Natural killer cell (primary cell): Measurements from ENCODE around the gene TMEM150A. TPM values are rescaled to one million over a fixed set of nuclear protein-coding genes. Genes with fewer than 3 reads are reported as not detected.

ENCODE experiments used
- ATAC-seq, 3 donors: fragments of 150-1000 bp in 2 of 3; fragments of 200-7000 bp in 1 of 3; cut with Tn5 transposase; 1 replicate in 1 of 3; 2 replicates in 2 of 3; pipeline ENCODE4 v1.10.0; 2021; ENCODE audit warnings: mild to moderate bottlenecking in 2 of 3, moderate library complexity in 2 of 3
- DNase-seq, 2 donors: peaks; one replicate each; pipeline versions ENCODE4 v3.0.0 to v3.0.0-alpha.2; 2013 to 2021; ENCODE audit warnings: mixed read lengths in 1 of 2
- H3K27ac ChIP-seq: one replicate; pipeline ENCODE4 v1.5.1; 2013; ENCODE audit warnings: mild to moderate bottlenecking, low read length
- H3K27me3 ChIP-seq: one replicate; pipeline ENCODE4 v1.6.1; 2013; ENCODE audit warnings: low read length; ENCODE audit not compliant: control insufficient read depth, insufficient read depth
- H3K36me3 ChIP-seq: one replicate; pipeline ENCODE4 v1.6.1; 2013; ENCODE audit warnings: low read length; ENCODE audit not compliant: control insufficient read depth, insufficient read depth
- H3K4me1 ChIP-seq: one replicate; pipeline ENCODE4 v1.6.1; 2013; ENCODE audit warnings: low read length; ENCODE audit not compliant: control insufficient read depth, insufficient read depth
- H3K4me3 ChIP-seq: one replicate; pipeline ENCODE4 v1.5.1; 2013; ENCODE audit warnings: low read length
- H3K9me3 ChIP-seq: one replicate; pipeline ENCODE4 v1.6.1; 2013; ENCODE audit warnings: low read length; ENCODE audit not compliant: control insufficient read depth, insufficient read depth
- H3K27ac Mint-ChIP-seq, 2 donors: one replicate each; pipeline ENCODE4 v1.8.0; 2022; ENCODE audit warnings: mild to moderate bottlenecking in 2 of 2, mixed read lengths in 2 of 2, moderate library complexity in 1 of 2
- H3K27me3 Mint-ChIP-seq, 2 donors: one replicate each; pipeline ENCODE4 v1.8.0; 2022; ENCODE audit warnings: low read depth in 2 of 2, mixed read lengths in 2 of 2
- H3K36me3 Mint-ChIP-seq: one replicate; pipeline ENCODE4 v1.8.0; 2022; ENCODE audit warnings: mixed read lengths
- H3K4me1 Mint-ChIP-seq, 2 donors: one replicate each; pipeline ENCODE4 v1.8.0; 2022; ENCODE audit warnings: mixed read lengths in 2 of 2
- H3K4me3 Mint-ChIP-seq: one replicate; pipeline ENCODE4 v1.8.0; 2022; ENCODE audit warnings: mild to moderate bottlenecking, moderate library complexity, mixed read lengths
- H3K9me3 Mint-ChIP-seq, 2 donors: one replicate each; pipeline ENCODE4 v1.8.0; 2022; ENCODE audit warnings: mixed read lengths in 2 of 2
- CTCF ChIP-seq: fragments of 200-600 bp; IDR thresholded peaks from one replicate; pipeline ENCODE4 v1.8.0; 2022; ENCODE audit warnings: antibody characterized with exemption
- WGBS: methylation state at CpG from one replicate; pipeline ENCODE4 v1.1.7; 2013; ENCODE audit warnings: missing lambda C conversion rate; ENCODE audit not compliant: insufficient coverage; 5-methylcytosine and 5-hydroxymethylcytosine counted together
- intact Hi-C: fragments of 100-400 bp; cut with micrococcal nuclease; formaldehyde crosslinking; loops from one replicate; pipeline ENCODE4 v1.14.2; 2022
- total RNA-seq, 4 donors: library from RNA; stranded (reverse); fragments of 120-200 nt in 1 of 4; gene quantifications; one replicate each; pipeline versions ENCODE4 v1.2.3 to v1.2.4, GENCODE V29; 2013 to 2022

Gene TMEM150A
- total RNA-seq, 3 donors from 2014 or later (not counting 1 experiment from before 2014, with no cell fraction given) = 10.4 to 13.3 (median 10.9) TPM

GRCh38 chr2:85589982-85590791 lies 12.3 kb downstream of the TMEM150A start:
- H3K27me3 Mint-ChIP-seq = no peaks in the 10 kb centered on the region
- Histone ChIP-seq H3K36me3 (no peaks in the 10 kb centered on the region), H3K4me3 (no peak overlapping the region), H3K4me1 (peaks cover 26% of the 10 kb centered on the region), H3K27ac (no peak overlapping the region), H3K9me3 (no peaks in the 10 kb centered on the region), H3K27me3 (no peaks in the 10 kb centered on the region)
- H3K9me3 Mint-ChIP-seq = no peaks in the 10 kb centered on the region
- peaks cover 32 to 42% of the 10 kb centered on the region in 2 donors for H3K4me1 Mint-ChIP-seq
- no peak for TF ChIP-seq CTCF
- H3K27ac Mint-ChIP-seq = no peak overlapping the region
- no peak overlapping the region for H3K4me3 Mint-ChIP-seq
- no peak for DNase-seq
- no peak for ATAC-seq
- 68% methylated on average over 7 of the region's 7 CpGs for WGBS
- intact Hi-C loops = no loop called here
- no peaks in the 10 kb centered on the region for H3K36me3 Mint-ChIP-seq

- Histone ChIP-seq H3K36me3 (no peaks in the 10 kb centered on the region), H3K4me3 (no peak overlapping the region), H3K4me1 (peaks cover 26% of the 10 kb centered on the region), H3K9me3 (no peaks in the 10 kb centered on the region), H3K27ac (no peak overlapping the region), H3K27me3 (no peaks in the 10 kb centered on the region)
- Mint-ChIP-seq H3K9me3 (no peaks in the 10 kb centered on the region), H3K36me3 (no peaks in the 10 kb centered on the region), H3K4me1 (peaks cover 28 to 38% of the 10 kb centered on the region in 2 donors), H3K4me3 (no peak overlapping the region), H3K27ac (peak overlapping the region in 1 of 2 donors; percentile 56), H3K27me3 (no peaks in the 10 kb centered on the region)
- ATAC-seq = no peak
- TF ChIP-seq CTCF = no peak
- no peak for DNase-seq
- intact Hi-C loops = no loop called here
- 97% methylated on average over 4 of the region's 4 CpGs for WGBS
Observed at GRCh38 chr2:85589181-85589580, 13.3 kb downstream of the TMEM150A start.

- intact Hi-C loops = no loop called here
- Histone ChIP-seq H3K27ac (no peak overlapping the region), H3K27me3 (no peaks in the 10 kb centered on the region), H3K4me3 (no peak overlapping the region), H3K4me1 (peaks cover 29% of the 10 kb centered on the region), H3K9me3 (no peaks in the 10 kb centered on the region), H3K36me3 (no peaks in the 10 kb centered on the region)
- Mint-ChIP-seq H3K36me3 (no peaks in the 10 kb centered on the region), H3K9me3 (no peaks in the 10 kb centered on the region), H3K27ac (peak overlapping the region in 1 of 2 donors; percentile 56), H3K4me1 (peaks cover 29 to 40% of the 10 kb centered on the region in 2 donors), H3K27me3 (no peaks in the 10 kb centered on the region), H3K4me3 (no peak overlapping the region)
- no peak for TF ChIP-seq CTCF
- no peak for ATAC-seq
- no peak for DNase-seq
- 68% methylated on average over 4 of the region's 4 CpGs for WGBS
Observed at GRCh38 chr2:85588645-85589044, 13.9 kb downstream of the TMEM150A start.
